Measurements from ENCODE around the gene RTCB. TPM values are rescaled to one million over a fixed set of nuclear protein-coding genes. Genes with fewer than 3 reads are reported as not detected.

RTCB gene
- total RNA-seq, 1 donor from 2014 or later, result 93.1 TPM

- H3K9me3 Mint-ChIP-seq (ENCODE audit: unreplicated experiment), result no peaks in the 10 kb centered on the region
- no peak for FAIRE-seq
- Histone ChIP-seq H3K9me3 (ENCODE audit: insufficient read depth, low read depth, low read length) (no peaks in the 10 kb centered on the region), H3K27ac (ENCODE audit: low read depth, low read length) (no peak overlapping the region), H2AFZ (ENCODE audit: low read depth, low read length) (no peak overlapping the region), H3K79me2 (ENCODE audit: insufficient read depth, low read length) (no peaks in the 10 kb centered on the region), H3K4me1 (ENCODE audit: insufficient read depth, low read length) (no peaks in the 10 kb centered on the region), H3K9ac (ENCODE audit: low read length) (no peak overlapping the region), H4K20me1 (ENCODE audit: insufficient read depth, low read length) (peaks cover 5% of the 10 kb centered on the region), H3K4me2 (ENCODE audit: low read length) (no peak overlapping the region), H3K36me3 (ENCODE audit: insufficient read depth, low read length) (peaks cover 80% of the 10 kb centered on the region), H3K4me3 (ENCODE audit: insufficient read depth, low read depth, low read length) (no peak overlapping the region), H3K27me3 (ENCODE audit: insufficient read depth, low read length) (no peaks in the 10 kb centered on the region)
- DNase-seq (ENCODE audit: low read depth), result no peak
- no peak overlapping the region for H3K27ac Mint-ChIP-seq (ENCODE audit: unreplicated experiment)
- H3K36me3 Mint-ChIP-seq (ENCODE audit: low read depth, unreplicated experiment), result peaks cover 12% of the 10 kb centered on the region
- TF ChIP-seq CTCF (IDR thresholded peaks at IDR 0.05; ENCODE audit: insufficient read depth, low read depth, low read length) (no peak), EZH2 (IDR thresholded peaks at IDR 0.05; ENCODE audit: insufficient read depth, low read length) (no peak)
- no peak overlapping the region for H3K4me3 Mint-ChIP-seq (ENCODE audit: unreplicated experiment)
- H3K27me3 Mint-ChIP-seq (ENCODE audit: low read depth, unreplicated experiment), result no peaks in the 10 kb centered on the region
- H3K4me1 Mint-ChIP-seq (ENCODE audit: low read depth, unreplicated experiment), result no peaks in the 10 kb centered on the region
Measured at GRCh38 chr22:32396746-32397145, 15.3 kb downstream of the RTCB start.

- Mint-ChIP-seq H3K36me3 (ENCODE audit: low read depth, unreplicated experiment) (peaks cover 12% of the 10 kb centered on the region), H3K4me3 (ENCODE audit: unreplicated experiment) (no peak overlapping the region), H3K27me3 (ENCODE audit: low read depth, unreplicated experiment) (no peaks in the 10 kb centered on the region), H3K4me1 (ENCODE audit: low read depth, unreplicated experiment) (no peaks in the 10 kb centered on the region), H3K9me3 (ENCODE audit: unreplicated experiment) (no peaks in the 10 kb centered on the region), H3K27ac (ENCODE audit: unreplicated experiment) (no peak overlapping the region)
- Histone ChIP-seq H3K9ac (ENCODE audit: low read length) (no peak overlapping the region), H3K9me3 (ENCODE audit: insufficient read depth, low read depth, low read length) (no peaks in the 10 kb centered on the region), H3K27ac (ENCODE audit: low read depth, low read length) (no peak overlapping the region), H3K4me3 (ENCODE audit: insufficient read depth, low read depth, low read length) (no peak overlapping the region), H3K27me3 (ENCODE audit: insufficient read depth, low read length) (no peaks in the 10 kb centered on the region), H3K79me2 (ENCODE audit: insufficient read depth, low read length) (no peaks in the 10 kb centered on the region), H3K4me1 (ENCODE audit: insufficient read depth, low read length) (no peaks in the 10 kb centered on the region), H2AFZ (ENCODE audit: low read depth, low read length) (no peak overlapping the region), H3K4me2 (ENCODE audit: low read length) (no peak overlapping the region), H4K20me1 (ENCODE audit: insufficient read depth, low read length) (peaks cover 5% of the 10 kb centered on the region), H3K36me3 (ENCODE audit: insufficient read depth, low read length) (peaks cover 77% of the 10 kb centered on the region)
- DNase-seq (ENCODE audit: low read depth), result no peak
- FAIRE-seq, result no peak
- TF ChIP-seq EZH2 (IDR thresholded peaks at IDR 0.05; ENCODE audit: insufficient read depth, low read length), result no peak
- TF ChIP-seq CTCF (IDR thresholded peaks at IDR 0.05; ENCODE audit: insufficient read depth, low read depth, low read length), result no peak
Measured at GRCh38 chr22:32396255-32396654, 15.8 kb downstream of the RTCB start.

- Histone ChIP-seq H3K4me1 (ENCODE audit: insufficient read depth, low read length) (no peaks in the 10 kb centered on the region), H3K27ac (ENCODE audit: low read depth, low read length) (no peak overlapping the region), H3K4me3 (ENCODE audit: insufficient read depth, low read depth, low read length) (no peak overlapping the region), H3K36me3 (ENCODE audit: insufficient read depth, low read length) (peaks cover 72% of the 10 kb centered on the region), H3K4me2 (ENCODE audit: low read length) (no peak overlapping the region), H2AFZ (ENCODE audit: low read depth, low read length) (no peak overlapping the region), H4K20me1 (ENCODE audit: insufficient read depth, low read length) (peaks cover 5% of the 10 kb centered on the region), H3K9me3 (ENCODE audit: insufficient read depth, low read depth, low read length) (no peaks in the 10 kb centered on the region), H3K27me3 (ENCODE audit: insufficient read depth, low read length) (no peaks in the 10 kb centered on the region), H3K79me2 (ENCODE audit: insufficient read depth, low read length) (no peaks in the 10 kb centered on the region), H3K9ac (ENCODE audit: low read length) (no peak overlapping the region)
- H3K9me3 Mint-ChIP-seq (ENCODE audit: unreplicated experiment), result no peaks in the 10 kb centered on the region
- TF ChIP-seq EZH2 (IDR thresholded peaks at IDR 0.05; ENCODE audit: insufficient read depth, low read length), result no peak
- TF ChIP-seq CTCF (IDR thresholded peaks at IDR 0.05; ENCODE audit: insufficient read depth, low read depth, low read length), result no peak
- no peak overlapping the region for H3K4me3 Mint-ChIP-seq (ENCODE audit: unreplicated experiment)
- FAIRE-seq, result no peak
- H3K4me1 Mint-ChIP-seq (ENCODE audit: low read depth, unreplicated experiment), result no peaks in the 10 kb centered on the region
- no peak for DNase-seq (ENCODE audit: low read depth)
- no peaks in the 10 kb centered on the region for H3K27me3 Mint-ChIP-seq (ENCODE audit: low read depth, unreplicated experiment)
- H3K27ac Mint-ChIP-seq (ENCODE audit: unreplicated experiment), result no peak overlapping the region
- H3K36me3 Mint-ChIP-seq (ENCODE audit: low read depth, unreplicated experiment), result peaks cover 12% of the 10 kb centered on the region
Measured at GRCh38 chr22:32395107-32395506, 16.9 kb downstream of the RTCB start.

Measured in astrocyte (in vitro differentiated cells and primary cell).